Uterus (tissue), 2 donors: ENCODE results near the gene HOXA6.

Source experiments
- CTCF ChIP-seq, 4 experiments: fragments of 200-600 bp in 2 of 4; fragments of 450-650 bp in 2 of 4; sonication (generic) in 2 of 4; IDR thresholded peaks; one replicate each; pipeline ENCODE4 v1.5.1; 2016 to 2019; ENCODE audit warnings: antibody characterized with exemption in 4 of 4, mild to moderate bottlenecking in 2 of 4, moderate library complexity in 1 of 4
- POLR2A ChIP-seq, 2 donors: fragments of 450-650 bp; IDR thresholded peaks; one replicate each; pipeline ENCODE4 v1.6.1; 2016; ENCODE audit warnings: antibody characterized with exemption in 2 of 2, mild to moderate bottlenecking in 1 of 2, moderate library complexity in 1 of 2

GRCh38 chr7:27170426-27171324 is 23.1 kb upstream of the HOXA6 start:
- TF ChIP-seq CTCF (IDR thresholded peaks at IDR 0.05) (no peak), POLR2A (IDR thresholded peaks at IDR 0.05) (no peak)
